H1 (cell line): ENCODE results near the gene ANKRD29.

Source experiments
- BRCA1 ChIP-seq: IDR thresholded peaks from 2 replicates; pipeline ENCODE4 v1.6.1; 2012; ENCODE audit warnings: low read depth, low read length, improper control_type of control experiment
- SRF ChIP-seq: IDR thresholded peaks from 2 replicates; pipeline ENCODE4 v1.6.1; 2011; ENCODE audit warnings: mild to moderate bottlenecking, low read depth, low read length, moderate library complexity
- TF ChIP-seq, protein P1 (sequence below), 3 experiments: IDR thresholded peaks; 1 replicate in 2 of 3; 2 replicates in 1 of 3; pipeline versions ENCODE4 v1.5.1 to v1.6.1; 2011; ENCODE audit warnings: low read length in 3 of 3, mild to moderate bottlenecking in 3 of 3, inconsistent platforms in 2 of 3, low read depth in 1 of 3, moderate library complexity in 1 of 3; ENCODE audit not compliant: insufficient read depth in 1 of 3; ENCODE audit errors: control extremely low read depth in 1 of 3

DNA sequence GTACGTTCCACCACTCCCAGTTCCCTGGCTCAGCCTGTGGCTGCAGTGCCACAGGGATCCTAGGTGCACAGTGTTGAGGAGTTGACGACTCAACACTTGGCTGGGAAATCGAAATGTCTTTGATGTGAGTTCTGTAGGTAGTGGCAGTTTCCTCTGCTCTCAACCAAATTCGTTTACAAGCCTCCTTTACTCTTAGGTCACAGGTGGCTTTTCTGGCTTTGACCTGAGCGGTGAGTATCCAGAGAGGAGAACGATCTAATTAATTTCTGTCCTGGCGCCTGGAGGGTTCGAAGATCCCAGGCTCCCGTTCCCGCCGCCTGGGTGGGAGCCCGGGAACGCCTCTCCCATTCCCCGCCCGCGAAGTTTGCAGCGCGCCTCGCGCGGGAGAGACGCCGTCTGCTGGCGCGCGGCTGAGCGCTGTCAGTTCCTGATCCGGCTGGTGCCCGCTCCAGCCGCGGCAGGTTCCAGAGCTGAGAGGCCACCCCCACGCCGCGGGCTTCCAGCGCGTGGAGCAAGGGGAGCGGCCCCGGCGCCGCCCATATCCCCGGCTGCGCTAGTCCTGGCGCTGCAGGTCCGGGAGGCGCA lies 26.4 kb upstream of the ANKRD29 start, which contains the start of gene LAMA3:
- TF ChIP-seq BRCA1 (no peak), SRF (no peak)
- TF ChIP-seq, protein P1, sequence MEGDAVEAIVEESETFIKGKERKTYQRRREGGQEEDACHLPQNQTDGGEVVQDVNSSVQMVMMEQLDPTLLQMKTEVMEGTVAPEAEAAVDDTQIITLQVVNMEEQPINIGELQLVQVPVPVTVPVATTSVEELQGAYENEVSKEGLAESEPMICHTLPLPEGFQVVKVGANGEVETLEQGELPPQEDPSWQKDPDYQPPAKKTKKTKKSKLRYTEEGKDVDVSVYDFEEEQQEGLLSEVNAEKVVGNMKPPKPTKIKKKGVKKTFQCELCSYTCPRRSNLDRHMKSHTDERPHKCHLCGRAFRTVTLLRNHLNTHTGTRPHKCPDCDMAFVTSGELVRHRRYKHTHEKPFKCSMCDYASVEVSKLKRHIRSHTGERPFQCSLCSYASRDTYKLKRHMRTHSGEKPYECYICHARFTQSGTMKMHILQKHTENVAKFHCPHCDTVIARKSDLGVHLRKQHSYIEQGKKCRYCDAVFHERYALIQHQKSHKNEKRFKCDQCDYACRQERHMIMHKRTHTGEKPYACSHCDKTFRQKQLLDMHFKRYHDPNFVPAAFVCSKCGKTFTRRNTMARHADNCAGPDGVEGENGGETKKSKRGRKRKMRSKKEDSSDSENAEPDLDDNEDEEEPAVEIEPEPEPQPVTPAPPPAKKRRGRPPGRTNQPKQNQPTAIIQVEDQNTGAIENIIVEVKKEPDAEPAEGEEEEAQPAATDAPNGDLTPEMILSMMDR (IDR thresholded peaks at IDR 0.05; ENCODE audit: control extremely low read depth in 1 of 3, insufficient read depth in 1 of 3, low read depth in 1 of 3, low read length in 3 of 3) = 0 out of 4 replicates have a peak, but pooled peaks of 1 of the 3 experiments have one; percentile 13
